ENCODE measurements around the gene CASP6.
A peak's percentile ranks its signal among the peaks of the same experiment; 100 is the strongest.

CASP6 gene

DNA sequence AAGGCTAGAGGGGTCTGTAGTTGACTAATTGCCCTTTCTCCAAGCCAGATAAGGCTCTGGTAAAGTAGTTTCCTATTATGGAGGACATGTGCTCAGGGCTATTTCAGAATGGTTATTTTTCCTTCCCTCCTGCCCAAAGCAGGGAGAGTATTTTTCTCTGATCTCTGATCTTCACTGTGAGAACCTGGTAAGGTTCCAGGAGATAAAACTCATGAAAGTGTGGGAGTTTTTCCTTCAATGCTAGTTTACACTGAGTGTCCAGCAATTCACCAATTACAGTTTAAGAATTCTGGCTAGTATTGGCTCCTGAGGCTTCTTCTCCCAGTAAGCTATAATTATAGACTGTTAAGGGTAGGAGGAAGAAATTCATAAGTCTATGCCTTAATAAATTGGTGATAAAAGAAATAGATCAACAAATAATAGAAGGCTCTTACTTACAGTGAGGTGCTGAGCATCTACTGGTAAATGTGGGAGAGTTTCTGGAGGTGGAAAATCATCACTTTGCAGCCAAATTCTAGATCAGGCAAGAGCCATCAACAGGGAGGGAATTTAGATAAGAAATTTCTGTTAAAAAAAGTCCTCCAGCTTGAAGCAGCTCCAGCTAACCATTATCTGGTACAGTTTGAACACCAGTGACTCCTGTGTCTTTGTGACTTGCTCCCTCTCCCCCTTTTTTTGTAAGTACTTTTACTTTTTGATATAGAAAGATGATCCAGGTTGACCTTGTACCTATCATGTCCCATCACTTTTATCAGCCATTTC is 30.9 kb downstream of the CASP6 start:
- DNase-seq, result no peak

DNA sequence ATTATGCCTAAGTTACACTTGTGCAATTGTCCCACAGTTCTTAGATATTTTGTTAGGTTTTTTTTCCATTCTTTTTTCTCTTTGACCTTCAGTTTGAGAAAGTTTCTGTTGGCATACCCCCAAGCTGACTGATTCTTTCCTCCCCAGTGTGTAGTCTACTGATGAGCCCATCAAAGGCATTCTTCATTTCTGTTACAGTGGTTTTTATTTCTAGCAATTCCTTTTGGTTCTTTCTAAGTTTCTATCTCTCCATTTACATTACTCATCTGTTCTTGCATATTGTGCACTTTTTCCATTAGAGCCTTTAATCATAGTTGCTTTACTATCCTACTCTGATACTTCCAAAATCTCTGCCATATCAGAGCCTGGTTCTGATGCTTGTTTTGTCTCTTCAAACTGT is 31.9 kb downstream of the CASP6 start:
- no peak for DNase-seq

DNA sequence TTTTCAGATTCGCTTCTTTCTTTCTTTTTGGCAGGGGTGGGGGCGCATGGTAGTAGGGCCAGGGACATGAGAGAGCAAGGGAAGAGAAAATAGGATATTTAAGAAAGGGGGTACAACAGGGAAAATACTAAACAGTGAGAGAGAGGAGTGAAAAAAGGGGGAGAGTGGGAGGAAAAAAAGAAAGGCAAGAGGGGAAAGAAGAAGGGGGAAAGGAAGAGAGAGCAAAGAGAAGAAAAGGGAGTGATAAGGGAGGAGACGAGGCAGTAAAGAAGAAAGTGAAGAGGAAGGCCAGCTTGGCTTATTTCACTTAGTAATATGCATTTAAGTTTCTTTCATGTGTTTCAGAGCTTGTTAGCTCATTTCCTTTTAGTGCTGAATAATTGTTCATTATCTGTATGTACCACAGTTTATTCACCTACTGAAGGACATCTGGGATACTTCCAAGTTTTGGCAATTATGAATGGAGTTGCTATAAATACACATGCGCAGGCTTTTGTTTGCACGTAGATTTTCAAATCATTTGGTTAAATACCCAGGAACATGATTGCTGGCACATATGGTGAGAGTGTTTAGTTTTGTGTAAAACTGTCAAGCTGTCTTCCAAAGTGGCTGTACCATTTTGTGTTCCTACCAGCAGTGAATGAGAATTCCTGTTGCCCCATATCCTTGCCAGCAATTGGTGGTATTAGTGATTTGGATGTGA is 37.3 kb downstream of the CASP6 start:
- no peak for DNase-seq

DNA sequence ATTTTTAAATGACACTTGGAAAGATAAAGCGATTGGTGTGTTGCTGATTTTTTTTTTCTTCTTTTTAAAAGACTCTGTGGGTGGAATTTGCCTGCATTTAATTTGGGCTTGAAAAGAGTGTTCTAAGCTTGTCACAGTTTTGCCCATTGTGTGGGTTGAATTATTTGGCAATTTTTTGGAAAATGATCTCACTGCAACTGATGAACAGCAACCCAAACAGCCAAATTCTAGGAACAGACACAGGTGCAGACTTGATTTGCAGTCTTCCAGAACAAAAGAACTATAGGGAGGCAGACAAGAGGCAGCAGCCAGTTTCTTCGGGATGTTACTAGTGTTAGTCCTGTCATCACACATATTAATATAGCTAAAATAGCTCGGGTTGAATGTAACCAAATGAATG is 40.5 kb downstream of the CASP6 start:
- peak in 9 of 56 donors; percentile 1 to 29 (median 7) for DNase-seq

DNA sequence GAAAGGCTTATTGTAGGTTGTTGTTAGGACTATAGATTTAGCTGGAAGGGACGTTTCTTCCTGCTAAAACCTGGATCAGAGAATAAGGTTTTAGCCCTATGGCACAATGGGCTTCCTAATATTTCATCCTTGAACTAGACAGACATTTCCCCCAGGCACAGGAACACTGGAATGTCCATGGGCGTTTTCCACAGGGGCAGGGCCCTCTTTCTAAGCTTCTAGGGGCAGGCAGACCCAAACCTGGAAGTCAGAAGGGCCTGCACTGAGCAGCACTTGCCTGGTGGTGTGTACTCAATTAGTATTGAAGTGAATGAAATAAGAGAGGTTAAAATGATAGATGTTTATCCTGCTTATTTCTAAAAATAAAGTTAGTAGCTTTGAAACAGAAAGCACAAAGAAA is 41.1 kb downstream of the CASP6 start:
- DNase-seq, result no peak

DNA sequence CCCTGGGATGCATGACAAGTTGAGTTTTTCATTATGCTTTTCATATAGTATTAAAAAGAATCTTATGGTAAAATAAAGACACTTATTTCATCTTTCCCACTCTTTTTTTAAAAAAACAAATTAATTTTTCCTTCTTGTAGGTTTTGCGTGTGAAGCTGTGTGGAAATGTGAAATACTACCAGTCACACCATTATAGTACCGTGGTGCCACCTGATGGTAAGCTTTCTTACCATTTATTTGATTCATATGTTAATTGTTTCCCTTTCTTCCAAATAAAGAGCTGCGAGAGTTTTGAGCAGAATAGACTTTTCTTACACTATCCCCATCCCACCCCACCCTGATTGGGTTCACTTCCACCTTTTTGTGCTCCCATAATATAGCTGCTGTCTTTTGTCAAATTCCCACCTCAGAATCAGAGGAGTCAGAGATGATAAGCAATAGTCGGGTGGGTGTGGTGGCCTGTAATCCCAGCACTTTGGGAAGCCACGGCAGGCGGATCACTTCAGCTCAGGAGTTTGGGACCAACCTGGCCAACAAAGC is 44.3 kb downstream of the CASP6 start:
- peak in 2 of 56 donors; percentile 4 to 11 for DNase-seq

DNA sequence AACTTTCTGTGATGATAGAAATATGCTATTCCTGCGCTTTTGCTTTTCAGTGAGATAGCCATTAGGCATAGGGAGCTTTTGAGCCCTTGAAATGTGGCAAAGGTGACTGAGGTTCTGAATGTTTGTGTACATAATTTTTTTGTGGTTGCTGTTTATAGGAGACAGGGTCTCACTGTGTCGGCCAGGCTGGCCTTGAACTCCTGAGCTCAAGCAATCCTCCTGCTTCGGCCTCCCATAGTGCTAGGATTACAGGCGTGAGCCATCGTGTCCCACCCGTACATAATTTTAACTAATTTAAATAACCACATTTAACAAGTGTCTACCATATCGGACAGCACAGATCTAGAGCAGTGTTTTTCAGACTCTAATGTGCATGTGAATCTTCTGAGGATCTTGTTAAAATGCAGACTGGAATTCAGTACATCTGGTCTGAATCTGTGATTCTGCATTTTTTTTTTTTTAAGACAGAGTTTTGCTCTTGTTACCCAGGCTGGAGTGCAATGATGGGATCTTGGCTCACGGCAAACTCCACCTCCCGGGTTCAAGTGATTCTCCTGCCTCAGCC is 45.3 kb downstream of the CASP6 start:
- DNase-seq, result no peak

DNA sequence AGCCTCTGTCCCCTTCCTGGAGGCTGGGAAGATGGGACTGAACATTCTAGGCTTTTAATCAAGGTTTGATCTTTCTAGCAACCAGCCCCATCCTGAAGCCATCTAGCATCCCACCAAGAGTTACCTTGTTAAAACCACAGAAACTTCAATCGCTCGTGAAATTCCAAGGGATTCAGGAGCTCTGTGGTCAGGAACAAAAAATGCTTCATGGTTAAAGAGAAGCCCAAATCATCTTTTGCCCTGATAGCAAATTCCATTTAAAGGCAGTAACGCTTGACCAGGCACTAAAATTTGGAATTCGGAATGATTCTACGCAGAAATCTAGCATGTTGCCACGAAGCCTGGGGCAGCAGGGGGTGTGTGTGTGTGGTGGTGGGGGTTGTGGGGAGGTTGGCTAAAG is 47.8 kb downstream of the CASP6 start:
- no peak for DNase-seq

DNA sequence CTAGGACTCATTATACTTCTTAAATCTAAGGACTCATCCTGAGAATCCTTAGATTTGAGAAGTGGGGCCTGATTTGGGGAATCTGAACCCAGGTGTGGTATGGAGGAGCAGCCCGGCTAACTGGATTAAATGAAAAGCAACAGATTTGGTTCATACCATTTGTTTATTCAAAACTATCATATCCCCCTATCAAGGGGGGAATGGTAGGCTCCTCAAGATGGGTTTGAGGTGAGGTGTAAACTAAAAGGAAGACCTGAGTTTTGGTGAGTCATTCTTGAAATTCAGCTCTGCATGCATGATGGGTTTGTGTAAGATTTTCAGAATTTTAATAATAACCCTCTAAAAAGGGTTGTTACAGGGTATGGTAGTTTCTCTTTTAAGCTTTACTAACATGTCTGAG is 53.4 kb downstream of the CASP6 start:
- no peak for DNase-seq

DNA sequence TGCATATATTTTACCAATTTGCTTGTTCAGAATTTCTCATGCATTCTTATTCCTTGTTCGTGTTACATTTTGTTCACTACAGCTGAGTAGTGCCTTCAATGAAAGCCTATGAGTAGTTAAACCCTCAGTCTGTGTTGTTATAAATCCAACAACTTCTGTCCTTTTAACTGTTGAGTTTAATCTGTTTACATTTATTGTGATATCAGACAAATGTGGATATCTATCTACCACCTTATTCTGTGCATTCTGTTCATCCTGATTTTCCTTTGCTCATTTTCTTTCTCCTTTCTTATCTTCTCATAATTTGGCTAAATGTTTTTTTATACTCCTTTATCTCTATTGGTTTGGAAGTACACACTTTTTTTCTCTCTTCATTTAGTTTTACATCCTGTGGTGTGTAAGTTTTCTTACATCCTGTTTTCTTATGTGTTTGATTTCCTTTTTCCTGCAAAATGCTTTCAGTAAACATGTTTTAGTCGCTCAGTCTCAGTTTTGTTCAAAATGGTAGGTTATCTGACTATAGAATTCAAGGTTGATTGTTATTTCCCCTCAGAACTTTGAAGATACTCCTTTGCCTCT is 54.2 kb downstream of the CASP6 start:
- no peak for DNase-seq

DNA sequence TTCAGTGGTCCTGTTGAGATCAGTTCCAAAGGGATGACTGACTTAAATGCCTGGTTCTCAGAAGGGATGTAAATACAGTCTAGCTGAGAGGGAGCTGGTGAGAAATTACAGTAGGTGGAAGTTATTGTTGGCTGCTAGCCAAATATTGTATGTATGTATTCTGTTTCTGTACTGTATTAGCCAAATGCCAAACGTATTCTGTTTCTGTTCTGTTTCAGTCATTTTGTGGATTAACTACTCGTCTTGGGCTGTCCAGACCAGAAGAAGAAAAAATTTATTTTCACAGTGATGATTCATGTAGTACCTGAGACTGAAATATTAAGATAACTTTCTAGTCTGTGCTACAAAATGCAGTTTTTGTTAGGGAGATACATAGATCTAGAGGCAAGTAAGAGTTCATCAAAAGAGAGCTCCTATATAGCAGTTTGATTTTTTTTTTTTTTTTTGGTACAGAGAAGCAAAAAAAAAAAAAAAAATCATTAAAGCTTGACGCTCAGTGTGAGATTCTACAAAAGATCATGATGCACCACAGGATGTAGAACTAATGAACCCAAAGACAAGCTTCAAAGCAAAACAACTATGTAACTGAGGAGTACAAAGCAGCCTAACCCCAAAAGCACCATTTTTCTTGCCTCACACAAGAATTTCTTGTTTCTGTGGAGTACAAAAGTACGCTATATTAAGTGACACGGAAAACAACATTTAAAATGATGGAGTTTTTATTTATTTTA is 54.8 kb downstream of the CASP6 start:
- DNase-seq, result no peak

DNA sequence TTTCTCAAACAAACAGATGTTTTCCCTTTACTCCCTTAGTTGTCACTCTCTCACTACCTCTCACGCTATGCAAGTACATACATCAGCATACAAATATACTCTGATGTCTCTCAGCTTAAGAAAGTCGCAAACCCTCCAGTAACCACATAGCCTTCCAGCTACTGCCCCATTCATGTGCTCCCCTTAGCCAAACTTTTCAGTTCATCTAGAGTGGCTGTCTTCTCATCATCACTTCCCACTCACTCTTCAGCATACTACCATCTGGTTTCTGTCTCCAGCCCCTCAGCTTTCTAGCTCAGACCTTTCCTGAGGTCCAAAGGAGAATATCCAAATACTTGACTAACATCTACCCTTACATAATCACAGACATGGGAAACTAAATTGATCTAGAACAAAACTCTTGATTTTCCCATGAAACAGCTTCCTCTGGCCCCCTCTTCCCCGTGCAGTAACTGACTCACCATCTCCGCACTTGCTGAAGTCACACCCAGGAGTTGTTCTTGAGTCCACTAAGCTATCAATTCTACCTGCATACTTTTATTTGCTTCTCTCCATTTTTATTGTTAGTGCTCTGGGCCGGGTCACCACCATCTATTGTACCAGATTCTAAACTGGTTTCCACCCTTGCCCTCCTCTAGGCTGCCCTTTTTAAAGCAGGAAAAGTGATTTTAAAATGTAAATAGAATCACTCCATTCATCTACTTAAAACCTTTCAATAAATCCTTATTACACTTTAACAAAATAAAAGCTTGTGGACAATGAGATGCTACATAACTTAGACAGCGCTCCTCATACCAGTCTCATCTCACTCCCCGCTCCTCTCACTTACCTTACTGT is 57.2 kb downstream of the CASP6 start:
- DNase-seq, result no peak

DNA sequence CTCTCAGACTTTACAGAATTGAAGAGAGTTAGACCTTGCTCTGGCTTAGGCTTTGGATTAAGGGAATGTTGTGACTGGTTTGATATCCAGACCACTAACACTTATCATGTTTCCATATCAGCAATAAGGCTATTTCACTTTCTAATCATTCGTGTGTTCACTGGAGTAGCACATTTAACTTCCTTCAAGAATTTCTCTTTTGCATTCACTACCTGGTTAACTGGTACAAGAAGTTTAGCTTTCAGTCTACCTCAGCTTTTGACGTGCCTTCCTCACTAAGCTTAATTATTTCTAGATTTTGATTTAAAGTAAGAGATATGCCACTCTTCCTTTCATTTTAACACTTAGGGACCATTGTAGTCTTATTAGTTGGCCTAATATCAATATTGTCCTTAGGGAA is 62.6 kb downstream of the CASP6 start:
- no peak for DNase-seq

All from nucleus accumbens (tissue), 56 donors.